OCI-LY7 (cell line): ENCODE data around the gene SPCS2. TPM values are rescaled to one million over a fixed set of nuclear protein-coding genes. Genes with fewer than 3 reads are reported as not detected.

Source experiments
- Bru-seq: library from RNA; stranded (reverse); fragments of 400-500 nt; gene quantifications from one replicate; lab custom pipeline; 2021; lab: Mats Ljungman, UMichigan
- BruChase-seq, 2 experiments: library from RNA; stranded (reverse); fragments of 400-500 nt; gene quantifications; one replicate each; lab custom pipeline; 2021; lab: Mats Ljungman, UMichigan
- BruUV-seq: library from RNA; stranded (reverse); fragments of 400-500 nt; replicated peaks from 2 replicates; lab custom pipeline; 2021; lab: Mats Ljungman, UMichigan
- CTCF ChIA-PET: fragments of 300-600 bp; sonication (Branson Sonifier 250); formaldehyde crosslinking; loops from one replicate; lab custom pipeline; 2022; ENCODE audit warnings: antibody characterized with exemption; ENCODE audit not compliant: unreplicated experiment; lab: Charles Lee
- POLR2A ChIA-PET: fragments of 300-600 bp; sonication (Branson Sonifier 250); formaldehyde crosslinking; loops from one replicate; lab custom pipeline; 2022; ENCODE audit warnings: antibody characterized with exemption; lab: Charles Lee
- DNase-seq: peaks from one replicate; pipeline ENCODE4 v3.0.0-alpha.2; 2015; ENCODE audit warnings: low spot score
- H2AFZ ChIP-seq: fragments of 200-600 bp; sonication (generic), shearing (Covaris generic); 2 replicates; pipeline ENCODE4 v1.6.1; 2014; ENCODE audit warnings: mild to moderate bottlenecking, antibody characterized with exemption, low read length, moderate library complexity
- H3K27ac ChIP-seq: fragments of 200-600 bp; sonication (generic); 2 replicates; pipeline ENCODE4 v1.5.1; 2014; ENCODE audit warnings: mixed run types, low read depth, mild to moderate bottlenecking, moderate library complexity, low read length, inconsistent platforms; ENCODE audit not compliant: poor library complexity, severe bottlenecking
- H3K36me3 ChIP-seq: fragments of 200-600 bp; sonication (generic); 2 replicates; pipeline ENCODE4 v1.6.1; 2014; ENCODE audit warnings: mild to moderate bottlenecking, antibody characterized with exemption, low read length, moderate library complexity, mixed read lengths; ENCODE audit not compliant: insufficient read depth
- H3K4me1 ChIP-seq: fragments of 200-600 bp; sonication (generic); 2 replicates; pipeline ENCODE4 v1.5.1; 2014; ENCODE audit warnings: mild to moderate bottlenecking, low read length; ENCODE audit not compliant: insufficient read depth, poor library complexity, severe bottlenecking
- H3K4me2 ChIP-seq: fragments of 200-600 bp; sonication (generic); 2 replicates; pipeline ENCODE4 v1.6.1; 2014; ENCODE audit warnings: mild to moderate bottlenecking, low read length
- H3K4me3 ChIP-seq: fragments of 200-600 bp; sonication (generic); 2 replicates; pipeline ENCODE4 v1.5.1; 2014; ENCODE audit warnings: mild to moderate bottlenecking, low read depth, low read length; ENCODE audit not compliant: poor library complexity, severe bottlenecking
- H3K79me2 ChIP-seq: fragments of 200-600 bp; sonication (generic); 2 replicates; pipeline ENCODE4 v1.6.1; 2016; ENCODE audit warnings: low read depth, mild to moderate bottlenecking, low read length, moderate library complexity, mixed read lengths; ENCODE audit not compliant: insufficient read depth
- H3K9me2 ChIP-seq: fragments of 200-600 bp; sonication (generic); 2 replicates; pipeline ENCODE4 v1.6.1; 2016; ENCODE audit warnings: mild to moderate bottlenecking, low read length, mixed read lengths; ENCODE audit not compliant: insufficient read depth
- H3K9me3 ChIP-seq: fragments of 200-600 bp; sonication (generic); 2 replicates; pipeline ENCODE4 v1.6.1; 2014; ENCODE audit warnings: mild to moderate bottlenecking, mixed run types, low read length, mixed read lengths
- H4K20me1 ChIP-seq: fragments of 200-600 bp; sonication (generic); 2 replicates; pipeline ENCODE4 v1.6.1; 2014; ENCODE audit warnings: mild to moderate bottlenecking, antibody characterized with exemption, low read length, moderate library complexity, mixed read lengths; ENCODE audit not compliant: insufficient read depth
- CTCF ChIP-seq: fragments of 200-600 bp; sonication (generic); conservative IDR thresholded peaks from 2 replicates; pipeline ENCODE4 v1.5.1; 2014; ENCODE audit warnings: mild to moderate bottlenecking, antibody characterized with exemption, low read length, moderate library complexity, mixed read lengths
- EZH2phosphoT487 ChIP-seq: fragments of 200-600 bp; sonication (generic); IDR thresholded peaks from 2 replicates; pipeline ENCODE4 v1.6.1; 2018; ENCODE audit warnings: low read depth, borderline replicate concordance, mild to moderate bottlenecking, mixed run types, antibody characterized with exemption, low read length, moderate library complexity, mixed read lengths
- intact Hi-C: fragments of 100-400 bp; cut with micrococcal nuclease; formaldehyde crosslinking; loops from one replicate; pipeline ENCODE4 v1.10.0; 2022; ENCODE audit not compliant: unreplicated experiment
- long read RNA-seq: library from polyadenylated mRNA; stranded (forward); transcript quantifications from one replicate; pipeline ENCODE4 v2.0.0, GENCODE V29; 2022
- total RNA-seq, 2 experiments: library from RNA; depleted of rRNA in 1 of 2; stranded (reverse); fragments of >200 nt in 1 of 2; shearing (Covaris generic) in 1 of 2; gene quantifications; 2 replicates each; pipeline ENCODE4 v1.2.3, GENCODE V29; 2014 to 2022

SPCS2 gene
- total RNA-seq (2014; rRNA removed; shearing (Covaris generic)): 38.3 and 39.6 TPM in 2 replicates
- total RNA-seq (2022): 168 and 212 TPM in 2 replicates
- Bru-seq, nascent RNA: percentile 96 among the genes with signal in this experiment
- BruChase-seq, experiment 1, labeled RNA remaining after a 6-hour chase: percentile 95 among the genes with signal in this experiment
- BruChase-seq, experiment 2, labeled RNA remaining after a 2-hour chase: percentile 93 among the genes with signal in this experiment
- long read RNA-seq, transcript SPCS2-201 (5 exons, 2,708 nt): major isoform, 5 of 28 reads
- long read RNA-seq, partial matches to known transcripts: 2 of 28 reads
- long read RNA-seq, other reads (novel, unspliced or antisense): 15 of 28 reads

GRCh38 chr11:74948898-74949752, at the start of gene SPCS2, which contains the start of gene XRRA1:
TSS of gene SPCS2 (plus strand) at chr11:74949266. CDS start at chr11:74949286, 20 bp downstream.
TSS of gene XRRA1 (minus strand) at chr11:74949091. CDS start at chr11:74940878, 8,213 bp downstream.
- Histone ChIP-seq H2AFZ (peak within 1 kb of the TSS; percentile 90), H3K27ac (peak within 1 kb of the TSS; percentile 74), H3K4me2 (peak within 1 kb of the TSS; percentile 92), H3K79me2 (peaks cover 66% of the 10 kb centered on the region), H3K4me3 (peak within 1 kb of the TSS; percentile 91), H3K36me3 (peaks cover 52% of the 10 kb centered on the region), H3K4me1 (peaks cover 42% of the 10 kb centered on the region), H3K9me2 (no peaks in the 10 kb centered on the region), H4K20me1 (peaks cover 14% of the 10 kb centered on the region), H3K9me3 (no peaks in the 10 kb centered on the region)
- intact Hi-C loops: loop anchor here (1.0 kb wide), 1 partner anchor 39 kb away; the partner anchor contains the start of gene NEU3
- TF ChIP-seq EZH2phosphoT487 (no peak), CTCF (no peak)
- ChIA-PET CTCF (interaction anchor here (0.6 kb wide), 2 partner anchors 39 to 93 kb away, joined by 3 to 16 read pairs; no protein-coding TSS in a partner anchor), POLR2A (interaction anchor here (0.6 to 3.5 kb wide), 4 partner anchors 10 to 430 kb away, joined by 3 to 15 read pairs (median 5); partner anchors contain the start of gene NEU3)
- DNase-seq: peak; percentile 99
- BruUV-seq: TSS peak; percentile 73

GRCh38 chr11:74902342-74902741, 46.7 kb upstream of the SPCS2 start:
- Histone ChIP-seq H3K4me3 (no peak overlapping the region), H3K36me3 (peaks cover 45% of the 10 kb centered on the region), H3K9me2 (no peaks in the 10 kb centered on the region), H3K27ac (no peak overlapping the region), H3K9me3 (peaks cover 19% of the 10 kb centered on the region; the same call in 1 of the 2 replicates), H2AFZ (no peak overlapping the region), H3K4me1 (no peaks in the 10 kb centered on the region), H3K79me2 (no peaks in the 10 kb centered on the region), H4K20me1 (no peaks in the 10 kb centered on the region), H3K4me2 (no peak overlapping the region)
- POLR2A ChIA-PET: no interaction called here
- no peak for DNase-seq
- CTCF ChIA-PET: no interaction called here
- intact Hi-C loops: no loop called here
- no TSS peak for BruUV-seq
- TF ChIP-seq CTCF (no peak), EZH2phosphoT487 (no peak)
